ENCODE data around the gene KCNK7.

DNA sequence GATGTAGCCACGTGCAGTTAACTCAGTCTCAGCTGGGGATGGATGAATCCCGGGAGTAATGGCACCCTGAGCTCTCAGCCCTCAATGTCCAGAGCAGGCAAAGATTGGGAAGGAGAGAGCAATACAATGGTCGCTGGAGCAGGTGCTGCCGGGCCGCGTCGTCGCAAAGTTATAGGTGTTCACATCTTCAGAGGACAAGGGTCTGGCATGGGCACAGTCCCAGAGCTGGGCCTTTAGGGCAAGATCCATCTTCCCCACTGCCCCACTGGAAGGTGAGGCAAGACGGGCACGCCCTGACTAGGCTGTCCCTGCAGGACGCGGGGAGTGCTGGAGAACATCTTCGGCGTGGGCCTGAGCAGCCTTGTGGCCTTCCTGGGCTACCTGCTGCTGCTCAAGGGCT, 27.6 kb upstream of the KCNK7 start:
- no peak for TF ChIP-seq POLR2AphosphoS5 (IDR thresholded peaks at IDR 0.05; ENCODE audit: insufficient read depth, low read depth, low read length)
- TF ChIP-seq, protein P1, sequence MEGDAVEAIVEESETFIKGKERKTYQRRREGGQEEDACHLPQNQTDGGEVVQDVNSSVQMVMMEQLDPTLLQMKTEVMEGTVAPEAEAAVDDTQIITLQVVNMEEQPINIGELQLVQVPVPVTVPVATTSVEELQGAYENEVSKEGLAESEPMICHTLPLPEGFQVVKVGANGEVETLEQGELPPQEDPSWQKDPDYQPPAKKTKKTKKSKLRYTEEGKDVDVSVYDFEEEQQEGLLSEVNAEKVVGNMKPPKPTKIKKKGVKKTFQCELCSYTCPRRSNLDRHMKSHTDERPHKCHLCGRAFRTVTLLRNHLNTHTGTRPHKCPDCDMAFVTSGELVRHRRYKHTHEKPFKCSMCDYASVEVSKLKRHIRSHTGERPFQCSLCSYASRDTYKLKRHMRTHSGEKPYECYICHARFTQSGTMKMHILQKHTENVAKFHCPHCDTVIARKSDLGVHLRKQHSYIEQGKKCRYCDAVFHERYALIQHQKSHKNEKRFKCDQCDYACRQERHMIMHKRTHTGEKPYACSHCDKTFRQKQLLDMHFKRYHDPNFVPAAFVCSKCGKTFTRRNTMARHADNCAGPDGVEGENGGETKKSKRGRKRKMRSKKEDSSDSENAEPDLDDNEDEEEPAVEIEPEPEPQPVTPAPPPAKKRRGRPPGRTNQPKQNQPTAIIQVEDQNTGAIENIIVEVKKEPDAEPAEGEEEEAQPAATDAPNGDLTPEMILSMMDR (IDR thresholded peaks at IDR 0.05; ENCODE audit: extremely low read depth in 1 of 2, insufficient read depth in 1 of 2, low read depth in 1 of 2, low read length in 2 of 2): no peak
- TF ChIP-seq JUN (IDR thresholded peaks at IDR 0.05; ENCODE audit: borderline replicate concordance, insufficient read depth, insufficient read length, low read depth): no peak

All from endothelial cell of umbilical vein (primary cell).